Esophagus muscularis mucosa (tissue), 4 donors: Measurements from ENCODE around the gene ZFHX3. TPM values are rescaled to one million over a fixed set of nuclear protein-coding genes. Genes with fewer than 3 reads are reported as not detected.

Experiments used
- DNase-seq: peaks from one replicate; pipeline ENCODE4 v3.0.0-alpha.2; 2017; ENCODE audit errors: extremely low spot score
- H3K27ac ChIP-seq, 4 donors: fragments of 200-600 bp; sonication (generic); replicated peaks in 1 of 4; 1 replicate in 3 of 4; 2 replicates in 1 of 4; pipeline ENCODE4 v1.5.1; 2016 to 2019; ENCODE audit warnings: mild to moderate bottlenecking in 1 of 4
- H3K27me3 ChIP-seq, 4 donors: fragments of 200-600 bp; sonication (generic); one replicate each; pipeline versions ENCODE4 v1.5.1 to v1.6.0; 2016 to 2019
- H3K36me3 ChIP-seq, 4 donors: fragments of 200-600 bp; sonication (generic); one replicate each; pipeline ENCODE4 v1.5.1; 2016 to 2019
- H3K4me1 ChIP-seq, 4 donors: fragments of 200-600 bp; sonication (generic); one replicate each; pipeline ENCODE4 v1.5.1; 2016 to 2019
- H3K4me3 ChIP-seq, 4 donors: fragments of 200-600 bp; sonication (generic); 1 replicate in 2 of 4; 2 replicates in 2 of 4; pipeline ENCODE4 v1.5.1; 2016 to 2019; ENCODE audit warnings: mild to moderate bottlenecking in 4 of 4, moderate library complexity in 1 of 4
- H3K9me3 ChIP-seq, 4 donors: fragments of 200-600 bp; sonication (generic); 1 replicate in 3 of 4; 2 replicates in 1 of 4; pipeline ENCODE4 v1.5.1; 2016 to 2019
- EP300 ChIP-seq: sonication (generic); formaldehyde crosslinking; IDR thresholded peaks from one replicate; pipeline ENCODE4 v1.6.1; 2017; ENCODE audit warnings: antibody characterized with exemption
- POLR2A ChIP-seq: fragments of 450-650 bp; IDR thresholded peaks from one replicate; pipeline ENCODE4 v1.6.1; 2017; ENCODE audit warnings: antibody characterized with exemption, moderate library complexity, mild to moderate bottlenecking, low read depth
- POLR2AphosphoS5 ChIP-seq, 2 donors: sonication (generic); formaldehyde crosslinking; IDR thresholded peaks; one replicate each; pipeline ENCODE4 v1.6.1; 2017; ENCODE audit warnings: antibody characterized with exemption in 2 of 2
- WGBS: methylation state at CpG from one replicate; pipeline ENCODE4 v1.1.5; 2018; 5-methylcytosine and 5-hydroxymethylcytosine counted together
- intact Hi-C: fragments of 100-400 bp; cut with DNase I; formaldehyde crosslinking; loops from one replicate; pipeline ENCODE4 v1.15.1; 2023
- total RNA-seq, 4 donors: library from RNA; depleted of rRNA; stranded (reverse); fragments of >200 nt; gene quantifications; one replicate each; pipeline versions ENCODE4 v1.1.0 to v1.2.1, GENCODE V29; 2016
- TF ChIP-seq, protein P1 (sequence below), 3 experiments: fragments of 200-600 bp in 2 of 3; fragments of 450-650 bp in 1 of 3; sonication (generic) in 2 of 3; IDR thresholded peaks; one replicate each; pipeline ENCODE4 v1.5.1; 2017 to 2019; ENCODE audit warnings: antibody characterized with exemption in 3 of 3, mild to moderate bottlenecking in 2 of 3, moderate library complexity in 1 of 3

The ZFHX3 gene
- total RNA-seq, 4 donors from 2014 or later: 25.7 to 53.0 (median 30.6) TPM

DNA sequence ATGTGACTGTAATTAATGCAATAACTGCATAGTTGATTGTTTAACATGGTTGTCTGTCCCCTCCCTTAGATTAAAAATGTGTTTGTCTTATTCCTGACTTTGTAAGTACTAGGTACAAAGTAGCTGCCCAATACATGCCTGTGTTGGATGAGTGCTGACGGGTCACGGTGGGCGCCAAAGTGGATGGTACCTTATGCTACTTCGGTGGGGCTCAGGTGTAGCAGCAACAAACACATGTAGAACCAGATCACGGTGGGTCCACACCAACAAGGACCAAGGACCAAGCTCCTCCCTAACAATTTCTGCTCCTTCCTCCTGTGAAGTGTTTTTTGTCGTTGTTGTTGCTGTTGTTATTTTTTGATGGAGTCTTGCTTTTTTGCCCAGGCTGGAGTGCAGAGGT lies 46.4 kb upstream of the ZFHX3 start:
- 97% methylated on average over 6 of the region's 6 CpGs for WGBS
- intact Hi-C loops: no loop called here
- no peak for DNase-seq
- Histone ChIP-seq H3K27me3 (peaks cover 0 to 3% (median 0%) of the 10 kb centered on the region in 4 donors), H3K36me3 (no peaks in the 10 kb centered on the region), H3K27ac (no peak overlapping the region), H3K4me3 (no peak overlapping the region), H3K9me3 (no peaks in the 10 kb centered on the region), H3K4me1 (peaks cover 8 to 20% (median 11%) of the 10 kb centered on the region in 4 donors)
- TF ChIP-seq POLR2AphosphoS5 (IDR thresholded peaks at IDR 0.05): no peak
- no peak for TF ChIP-seq EP300
- TF ChIP-seq POLR2A: no peak
- TF ChIP-seq, protein P1, sequence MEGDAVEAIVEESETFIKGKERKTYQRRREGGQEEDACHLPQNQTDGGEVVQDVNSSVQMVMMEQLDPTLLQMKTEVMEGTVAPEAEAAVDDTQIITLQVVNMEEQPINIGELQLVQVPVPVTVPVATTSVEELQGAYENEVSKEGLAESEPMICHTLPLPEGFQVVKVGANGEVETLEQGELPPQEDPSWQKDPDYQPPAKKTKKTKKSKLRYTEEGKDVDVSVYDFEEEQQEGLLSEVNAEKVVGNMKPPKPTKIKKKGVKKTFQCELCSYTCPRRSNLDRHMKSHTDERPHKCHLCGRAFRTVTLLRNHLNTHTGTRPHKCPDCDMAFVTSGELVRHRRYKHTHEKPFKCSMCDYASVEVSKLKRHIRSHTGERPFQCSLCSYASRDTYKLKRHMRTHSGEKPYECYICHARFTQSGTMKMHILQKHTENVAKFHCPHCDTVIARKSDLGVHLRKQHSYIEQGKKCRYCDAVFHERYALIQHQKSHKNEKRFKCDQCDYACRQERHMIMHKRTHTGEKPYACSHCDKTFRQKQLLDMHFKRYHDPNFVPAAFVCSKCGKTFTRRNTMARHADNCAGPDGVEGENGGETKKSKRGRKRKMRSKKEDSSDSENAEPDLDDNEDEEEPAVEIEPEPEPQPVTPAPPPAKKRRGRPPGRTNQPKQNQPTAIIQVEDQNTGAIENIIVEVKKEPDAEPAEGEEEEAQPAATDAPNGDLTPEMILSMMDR (IDR thresholded peaks at IDR 0.05): no peak

DNA sequence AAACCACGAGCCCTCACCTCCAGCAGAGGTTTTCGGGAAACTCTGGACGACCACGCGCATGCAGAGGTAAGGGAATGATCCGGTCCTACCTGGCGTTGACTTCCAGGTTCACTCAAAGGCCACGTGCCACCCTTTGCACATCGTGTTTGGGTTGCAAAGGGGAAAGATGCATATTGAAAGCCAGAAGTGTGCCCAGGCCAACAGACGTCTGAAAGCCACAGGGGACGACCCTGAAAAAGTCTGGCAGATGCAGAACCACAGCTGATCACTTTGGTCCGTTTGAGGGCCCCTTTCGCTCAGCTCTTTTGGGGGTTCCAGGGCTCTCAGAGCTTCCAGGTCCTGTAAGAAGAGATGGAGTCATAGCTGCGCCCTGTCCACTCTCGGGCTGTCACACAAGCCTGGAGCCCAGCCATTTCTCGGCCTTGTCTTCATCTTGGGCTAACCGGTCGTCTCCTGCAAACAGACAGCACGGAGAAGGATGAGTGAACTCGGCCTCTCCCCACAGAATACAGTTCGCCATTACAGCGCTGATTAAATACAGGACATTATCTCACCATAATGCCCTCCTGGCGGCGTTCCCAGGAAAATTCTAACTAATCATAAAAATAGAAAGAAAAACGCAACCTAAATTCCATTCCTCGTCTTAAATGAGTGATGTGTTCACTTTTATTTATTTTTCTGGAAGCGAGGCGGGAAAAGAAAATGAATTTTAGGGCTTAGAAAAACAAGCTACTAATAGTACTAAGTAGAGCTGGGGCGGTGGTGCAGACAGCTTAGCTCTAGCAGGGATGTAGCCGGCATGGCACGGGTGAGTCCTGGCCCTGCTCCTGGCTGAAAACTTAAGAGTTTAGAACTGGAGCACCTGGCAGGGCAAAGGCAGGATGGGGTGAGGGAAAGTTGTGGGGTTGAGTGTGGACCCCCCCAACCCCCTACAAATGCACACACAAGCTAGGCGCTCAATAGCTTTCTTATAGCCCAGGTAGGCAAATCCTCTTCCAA lies 45.5 kb upstream of the ZFHX3 start:
- 66% methylated on average over 32 of the region's 32 CpGs for WGBS
- intact Hi-C loops: no loop called here
- H3K4me1 ChIP-seq: peaks cover 8 to 20% (median 11%) of the 10 kb centered on the region in 4 donors
- H3K27ac ChIP-seq: no peak overlapping the region
- TF ChIP-seq EP300: no peak
- no peak for TF ChIP-seq POLR2AphosphoS5 (IDR thresholded peaks at IDR 0.05)
- TF ChIP-seq POLR2A: no peak
- TF ChIP-seq, protein P1 (IDR thresholded peaks at IDR 0.05): no peak
- H3K27me3 ChIP-seq: peaks cover 0 to 2% (median 0%) of the 10 kb centered on the region in 4 donors
- H3K9me3 ChIP-seq: no peaks in the 10 kb centered on the region
- no peak overlapping the region for H3K4me3 ChIP-seq
- no peak for DNase-seq
- H3K36me3 ChIP-seq: no peaks in the 10 kb centered on the region

DNA sequence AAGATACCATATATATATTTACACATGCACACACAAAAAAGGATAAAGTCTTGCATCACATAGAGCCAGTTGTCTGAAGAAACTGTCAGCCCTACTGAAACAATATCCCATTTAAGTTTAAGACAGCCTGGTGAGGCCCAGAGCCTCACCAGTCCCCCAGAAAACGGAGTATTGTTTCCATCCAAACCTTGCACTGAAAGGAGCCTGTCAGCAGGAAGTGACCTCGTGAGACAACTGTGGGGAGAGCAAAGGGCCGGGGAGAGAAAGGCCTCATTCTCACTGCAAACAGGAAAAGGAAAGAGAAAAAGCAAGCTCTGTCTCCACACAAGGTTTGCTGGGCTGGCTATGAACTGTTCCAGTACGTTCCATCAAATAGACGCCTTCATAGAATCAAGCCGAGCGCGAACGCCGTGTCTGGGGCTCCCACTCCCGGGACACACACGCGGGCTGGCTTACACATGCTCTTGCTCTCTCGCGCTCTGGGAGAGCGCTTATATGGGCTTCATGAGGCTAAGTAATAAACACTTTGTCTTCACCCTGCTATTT lies 44.4 kb upstream of the ZFHX3 start:
- Histone ChIP-seq H3K4me1 (peaks cover 8 to 20% (median 11%) of the 10 kb centered on the region in 4 donors), H3K9me3 (no peaks in the 10 kb centered on the region), H3K27ac (no peak overlapping the region), H3K4me3 (no peak overlapping the region), H3K36me3 (no peaks in the 10 kb centered on the region), H3K27me3 (no peaks in the 10 kb centered on the region)
- no peak for DNase-seq
- WGBS: 69% methylated on average over 13 of the region's 16 CpGs
- TF ChIP-seq POLR2AphosphoS5 (IDR thresholded peaks at IDR 0.05): no peak
- intact Hi-C loops: no loop called here

DNA sequence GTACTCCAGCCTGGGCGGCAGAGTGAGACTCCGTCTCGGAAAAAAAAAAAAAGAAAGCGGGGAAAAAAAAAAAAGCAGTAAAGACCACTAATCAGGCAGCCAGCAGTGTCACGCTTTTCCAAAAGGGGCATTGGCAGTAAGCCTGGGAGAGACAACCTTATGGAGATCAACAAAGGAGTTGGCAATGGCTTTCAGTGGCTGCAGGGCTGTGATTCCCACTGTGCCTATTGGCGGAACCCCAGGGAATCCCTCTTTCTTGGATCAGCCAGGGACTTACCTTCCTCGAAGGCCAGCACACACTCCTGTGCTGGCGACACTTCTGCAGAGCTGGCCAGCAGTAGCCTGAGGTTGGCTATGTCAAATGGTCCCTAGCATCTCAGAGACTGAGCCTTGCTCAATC lies 43.2 kb upstream of the ZFHX3 start:
- H3K4me1 ChIP-seq: peaks cover 7 to 19% (median 10%) of the 10 kb centered on the region in 4 donors
- 90% methylated on average over 6 of the region's 8 CpGs for WGBS
- no peak for TF ChIP-seq EP300
- DNase-seq: no peak
- H3K4me3 ChIP-seq: no peak overlapping the region
- no peaks in the 10 kb centered on the region for H3K9me3 ChIP-seq
- H3K36me3 ChIP-seq: no peaks in the 10 kb centered on the region
- no peak overlapping the region for H3K27ac ChIP-seq
- intact Hi-C loops: no loop called here
- H3K27me3 ChIP-seq: no peaks in the 10 kb centered on the region

DNA sequence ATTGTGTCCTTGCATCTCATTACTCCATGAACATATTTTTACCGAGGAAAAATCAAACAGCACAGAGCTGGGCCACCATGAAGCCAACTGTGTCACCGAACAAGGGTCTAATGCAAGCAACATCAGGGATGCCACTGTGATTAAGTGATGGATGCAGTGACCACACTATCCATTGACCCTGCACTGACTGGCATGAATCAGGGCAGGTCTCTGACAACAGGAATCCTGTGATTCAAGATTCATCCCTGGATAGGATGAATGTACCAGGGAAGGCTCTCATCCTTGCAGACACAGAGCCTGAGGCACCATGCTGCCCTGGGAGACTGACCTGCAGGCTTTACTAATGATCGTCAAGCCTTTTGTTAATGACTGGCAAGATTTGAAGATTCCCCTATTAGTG lies 41.5 kb upstream of the ZFHX3 start:
- Histone ChIP-seq H3K36me3 (no peaks in the 10 kb centered on the region), H3K4me3 (no peak overlapping the region), H3K27ac (no peak overlapping the region), H3K4me1 (peaks cover 0 to 11% (median 5%) of the 10 kb centered on the region in 4 donors), H3K9me3 (no peaks in the 10 kb centered on the region), H3K27me3 (no peaks in the 10 kb centered on the region)
- no peak for DNase-seq
- WGBS: 79% methylated on average over 3 of the region's 3 CpGs
- intact Hi-C loops: no loop called here
- TF ChIP-seq, protein P1 (IDR thresholded peaks at IDR 0.05): no peak
